Body of pancreas (tissue), 4 donors: ENCODE data around the gene KLHL25. TPM values are rescaled to one million over a fixed set of nuclear protein-coding genes. Genes with fewer than 3 reads are reported as not detected.
A peak's percentile ranks its signal among the peaks of the same experiment; 100 is the strongest.

Experiments used
- ATAC-seq: fragments of 150-250 bp; one replicate; pipeline ENCODE4 v1.9.1; 2016
- DNase-seq, 4 donors: peaks; one replicate each; pipeline ENCODE4 v3.0.0-alpha.2; 2019
- H3K27ac ChIP-seq, 4 donors: fragments of 200-600 bp; sonication (generic); 1 replicate in 3 of 4; 2 replicates in 1 of 4; pipeline versions ENCODE4 v1.5.1 to v1.6.1; 2016 to 2019; ENCODE audit warnings: mild to moderate bottlenecking in 1 of 4, mixed read lengths in 1 of 4, moderate library complexity in 1 of 4
- H3K27me3 ChIP-seq, 2 donors: fragments of 200-600 bp; sonication (generic); one replicate each; pipeline ENCODE4 v1.6.0; 2016; ENCODE audit warnings: mild to moderate bottlenecking in 1 of 2
- H3K36me3 ChIP-seq, 2 donors: fragments of 200-600 bp; sonication (generic); replicated peaks in 1 of 2; 2 replicates each; pipeline ENCODE4 v1.5.1; 2016; ENCODE audit warnings: low read depth in 2 of 2; ENCODE audit not compliant: insufficient read depth in 1 of 2
- H3K4me1 ChIP-seq: fragments of 200-600 bp; sonication (generic); one replicate; pipeline ENCODE4 v1.6.0; 2016
- H3K4me3 ChIP-seq, 2 donors: fragments of 200-600 bp; sonication (generic); 1 replicate in 1 of 2; 2 replicates in 1 of 2; pipeline ENCODE4 v1.5.1; 2016 to 2019
- H3K9me3 ChIP-seq, 3 donors: fragments of 200-600 bp; sonication (generic); 1 replicate in 2 of 3; 2 replicates in 1 of 3; pipeline ENCODE4 v1.5.1; 2016
- POLR2A ChIP-seq, 3 donors: fragments of 450-650 bp; IDR thresholded peaks; one replicate each; pipeline ENCODE4 v1.6.1; 2016; ENCODE audit warnings: antibody characterized with exemption in 3 of 3, mild to moderate bottlenecking in 2 of 3
- WGBS, 2 donors: methylation state at CpG; one replicate each; pipeline ENCODE4 v1.1.5; 2017; 5-methylcytosine and 5-hydroxymethylcytosine counted together
- intact Hi-C: fragments of 100-400 bp; cut with DNase I; formaldehyde crosslinking; loops from one replicate; pipeline ENCODE4 v1.15.1; 2023
- total RNA-seq, 2 donors: library from RNA; depleted of rRNA; stranded (reverse); fragments of >200 nt; gene quantifications; one replicate each; pipeline ENCODE4 v1.1.0, GENCODE V29; 2016
- TF ChIP-seq, protein P1 (sequence below), 7 experiments: fragments of 450-650 bp in 4 of 7; fragments of 200-600 bp in 3 of 7; sonication (generic) in 3 of 7; IDR thresholded peaks; one replicate each; pipeline ENCODE4 v1.5.1; 2016 to 2019; ENCODE audit warnings: antibody characterized with exemption in 7 of 7

The KLHL25 gene
- total RNA-seq, 2 donors from 2014 or later, result 1.3 to 7.6 TPM

DNA sequence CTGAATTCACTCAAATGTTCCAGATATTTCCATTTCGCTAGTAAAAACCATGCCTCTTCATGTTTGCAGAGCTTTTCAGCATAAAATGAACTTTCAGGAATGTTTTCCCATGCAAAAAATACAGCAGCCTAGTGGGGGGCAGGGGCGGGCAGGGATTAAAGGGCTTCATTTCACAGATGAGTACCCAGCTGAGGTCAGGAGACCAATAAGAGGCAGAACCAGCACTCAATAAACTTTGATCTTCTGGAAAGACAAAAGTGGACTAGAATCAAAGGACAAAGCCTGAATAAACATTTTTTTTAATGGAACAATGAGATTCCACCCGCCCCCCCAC, 8.0 kb downstream of the KLHL25 start:
- H3K4me3 ChIP-seq, result no peak overlapping the region
- 73 to 80% methylated on average over 3 of the region's 3 CpGs for WGBS, 2 donors
- intact Hi-C loops, result no loop called here

DNA sequence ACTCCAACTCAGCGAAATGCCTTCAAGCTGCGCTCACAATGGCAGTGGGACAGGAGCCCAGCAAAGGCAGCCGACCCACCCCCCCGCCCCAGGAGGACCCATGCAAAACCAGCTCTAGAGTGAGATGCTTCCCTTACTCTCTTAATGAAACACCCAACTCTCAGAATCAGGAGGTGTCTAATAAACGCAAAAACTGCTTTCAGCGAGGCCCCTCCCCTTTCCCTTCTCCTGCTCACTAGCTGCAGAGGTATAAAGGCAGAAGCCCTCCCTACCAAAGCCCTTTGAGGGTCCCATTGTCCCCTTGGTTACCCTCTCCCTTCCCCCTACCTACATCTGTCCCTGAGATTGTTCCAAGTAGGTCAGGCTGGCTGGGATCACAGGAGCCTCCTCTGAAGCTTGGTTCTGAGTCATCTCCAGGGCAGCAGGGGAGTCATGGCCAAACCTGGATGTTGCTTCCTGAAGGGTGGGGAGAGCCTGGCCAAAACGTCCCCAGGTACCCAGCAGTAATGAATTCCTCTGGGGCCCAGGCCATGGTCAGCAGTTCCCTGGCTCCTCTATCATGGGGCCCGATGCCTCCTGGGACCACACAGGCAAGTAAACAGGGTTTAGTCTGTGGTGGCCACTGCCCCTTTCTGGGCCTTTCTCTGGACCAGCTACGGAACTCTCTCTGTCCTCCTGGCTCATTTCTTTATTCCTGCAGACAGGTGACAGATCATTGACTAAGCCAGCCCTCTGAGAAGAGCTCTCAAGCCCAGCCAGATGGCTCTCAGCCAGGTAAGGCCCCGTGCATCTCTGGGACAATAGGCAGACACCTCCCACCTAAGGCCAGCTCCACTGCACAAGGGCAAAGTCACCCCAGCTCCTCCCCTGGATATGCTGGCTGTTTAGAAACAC, 8.6 kb downstream of the KLHL25 start:
- peak in 3 of 4 donors; percentile 40 to 41 (median 40) for DNase-seq
- WGBS, 2 donors, result 41 to 59% methylated on average over 6 to 10 of the region's 10 CpGs
- Histone ChIP-seq H3K4me1 (peaks cover 26% of the 10 kb centered on the region), H3K36me3 (no peaks in the 10 kb centered on the region), H3K27me3 (no peaks in the 10 kb centered on the region), H3K4me3 (no peak overlapping the region), H3K9me3 (no peaks in the 10 kb centered on the region), H3K27ac (peak overlapping the region in 2 of 4 donors; percentile 9 to 26)
- TF ChIP-seq, protein P1, sequence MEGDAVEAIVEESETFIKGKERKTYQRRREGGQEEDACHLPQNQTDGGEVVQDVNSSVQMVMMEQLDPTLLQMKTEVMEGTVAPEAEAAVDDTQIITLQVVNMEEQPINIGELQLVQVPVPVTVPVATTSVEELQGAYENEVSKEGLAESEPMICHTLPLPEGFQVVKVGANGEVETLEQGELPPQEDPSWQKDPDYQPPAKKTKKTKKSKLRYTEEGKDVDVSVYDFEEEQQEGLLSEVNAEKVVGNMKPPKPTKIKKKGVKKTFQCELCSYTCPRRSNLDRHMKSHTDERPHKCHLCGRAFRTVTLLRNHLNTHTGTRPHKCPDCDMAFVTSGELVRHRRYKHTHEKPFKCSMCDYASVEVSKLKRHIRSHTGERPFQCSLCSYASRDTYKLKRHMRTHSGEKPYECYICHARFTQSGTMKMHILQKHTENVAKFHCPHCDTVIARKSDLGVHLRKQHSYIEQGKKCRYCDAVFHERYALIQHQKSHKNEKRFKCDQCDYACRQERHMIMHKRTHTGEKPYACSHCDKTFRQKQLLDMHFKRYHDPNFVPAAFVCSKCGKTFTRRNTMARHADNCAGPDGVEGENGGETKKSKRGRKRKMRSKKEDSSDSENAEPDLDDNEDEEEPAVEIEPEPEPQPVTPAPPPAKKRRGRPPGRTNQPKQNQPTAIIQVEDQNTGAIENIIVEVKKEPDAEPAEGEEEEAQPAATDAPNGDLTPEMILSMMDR (IDR thresholded peaks at IDR 0.05), result no peak
- no peak for TF ChIP-seq POLR2A (IDR thresholded peaks at IDR 0.05)
- ATAC-seq, result peak; percentile 18
- intact Hi-C loops, result no loop called here

More for the DNA sequence above, 8.0 kb downstream of the KLHL25 start:
- ATAC-seq (no peak), DNase-seq (no peak)
- TF ChIP-seq, protein P1 (IDR thresholded peaks at IDR 0.05), result no peak
- TF ChIP-seq POLR2A (IDR thresholded peaks at IDR 0.05), result no peak
- no peaks in the 10 kb centered on the region for H3K27me3 ChIP-seq
- H3K36me3 ChIP-seq, result no peaks in the 10 kb centered on the region
- H3K4me1 ChIP-seq, result peaks cover 26% of the 10 kb centered on the region
- peak overlapping the region in 1 of 4 donors; percentile 26 for H3K27ac ChIP-seq
- no peaks in the 10 kb centered on the region for H3K9me3 ChIP-seq

DNA sequence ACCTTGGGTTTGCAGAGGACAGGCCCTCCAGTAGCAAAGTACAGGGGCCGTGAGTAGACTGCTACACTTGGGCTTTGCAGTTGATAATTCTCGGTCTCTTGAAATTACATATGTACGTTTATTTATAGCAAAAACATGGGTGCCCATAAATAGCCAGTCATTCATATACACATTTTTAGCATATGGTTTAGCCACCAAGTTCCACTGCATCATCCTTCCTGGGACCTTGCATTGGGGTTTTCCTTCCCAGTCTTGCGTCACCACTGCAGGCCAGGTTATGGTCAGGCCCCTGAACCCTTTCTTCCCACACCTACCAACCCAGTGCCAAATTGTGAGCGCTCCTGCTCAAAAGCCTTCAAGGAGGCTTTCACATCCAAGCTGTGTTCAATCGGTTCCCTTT, 12.7 kb downstream of the KLHL25 start:
- DNase-seq (no peak), ATAC-seq (no peak)
- Histone ChIP-seq H3K4me1 (peaks cover 14% of the 10 kb centered on the region), H3K36me3 (no peaks in the 10 kb centered on the region), H3K27ac (no peak overlapping the region), H3K4me3 (no peak overlapping the region), H3K27me3 (no peaks in the 10 kb centered on the region), H3K9me3 (no peaks in the 10 kb centered on the region)
- TF ChIP-seq POLR2A (IDR thresholded peaks at IDR 0.05), result no peak
- TF ChIP-seq, protein P1 (IDR thresholded peaks at IDR 0.05), result no peak
- 83 to 92% methylated on average over 6 of the region's 6 CpGs for WGBS, 2 donors
- intact Hi-C loops, result no loop called here

DNA sequence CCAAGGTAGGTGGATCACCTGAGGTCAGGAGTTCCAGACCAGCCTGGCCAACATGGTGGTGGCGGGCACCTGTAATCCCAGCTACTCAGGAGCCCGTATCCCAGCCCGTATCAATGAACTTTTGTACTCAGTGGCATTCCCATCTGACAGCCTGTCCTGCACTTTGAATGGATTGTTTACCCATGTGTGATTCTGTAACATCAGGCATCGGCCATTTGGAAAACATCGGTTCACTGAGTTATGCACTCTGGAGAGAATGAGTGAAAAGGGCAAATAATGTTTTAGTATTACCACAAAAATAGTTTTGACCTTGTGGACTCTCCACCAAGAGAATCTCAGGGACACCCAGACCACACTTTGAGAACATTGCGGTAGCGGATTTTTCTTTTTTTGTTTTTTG, 13.6 kb downstream of the KLHL25 start:
- ATAC-seq (no peak), DNase-seq (no peak)
- TF ChIP-seq POLR2A (IDR thresholded peaks at IDR 0.05), result no peak
- TF ChIP-seq, protein P1 (IDR thresholded peaks at IDR 0.05), result no peak
- Histone ChIP-seq H3K36me3 (no peaks in the 10 kb centered on the region), H3K4me1 (peaks cover 9% of the 10 kb centered on the region), H3K9me3 (no peaks in the 10 kb centered on the region), H3K27ac (no peak overlapping the region), H3K4me3 (no peak overlapping the region), H3K27me3 (no peaks in the 10 kb centered on the region)
- intact Hi-C loops, result no loop called here
- 76 to 79% methylated on average over 7 of the region's 7 CpGs for WGBS, 2 donors
